Right ventricle myocardium superior (tissue), 1 donor: ENCODE data around the gene CRACR2B. TPM values are rescaled to one million over a fixed set of nuclear protein-coding genes. Genes with fewer than 3 reads are reported as not detected.

Experiments
- ATAC-seq: fragments of 200-7000 bp; cut with Tn5 transposase; one replicate; pipeline ENCODE4 v1.9.1; 2020; ENCODE audit warnings: mild to moderate bottlenecking; ENCODE audit not compliant: poor library complexity
- DNase-seq: peaks from one replicate; pipeline ENCODE4 v3.0.0-alpha.2; 2020
- intact Hi-C: fragments of 100-400 bp; cut with DNase I; formaldehyde crosslinking; loops from one replicate; pipeline ENCODE4 v1.11.2; 2022
- long read RNA-seq: library from polyadenylated mRNA; unstranded; transcript quantifications from one replicate; pipeline ENCODE4 v2.0.0, GENCODE V29; 2021
- total RNA-seq: library from RNA; stranded (reverse); fragmentation: NEBNext Ultra II Directional; extraction: Animal tissue kit (Norgen Biotek cat#: 25700); gene quantifications from one replicate; pipeline ENCODE4 v1.2.1, GENCODE V29; 2021
- donor health status: DM: no; HTN: yes; CAD: no; lungs with severe emphysema.

The CRACR2B gene
- 18.9 TPM for total RNA-seq
- long read RNA-seq, transcript CRACR2B-208 (2 exons, 2,440 nt) = major isoform, 5 of 96 reads
- long read RNA-seq, partial matches to known transcripts = 8 of 96 reads
- long read RNA-seq, other reads (novel, unspliced or antisense) = 78 of 96 reads

DNA sequence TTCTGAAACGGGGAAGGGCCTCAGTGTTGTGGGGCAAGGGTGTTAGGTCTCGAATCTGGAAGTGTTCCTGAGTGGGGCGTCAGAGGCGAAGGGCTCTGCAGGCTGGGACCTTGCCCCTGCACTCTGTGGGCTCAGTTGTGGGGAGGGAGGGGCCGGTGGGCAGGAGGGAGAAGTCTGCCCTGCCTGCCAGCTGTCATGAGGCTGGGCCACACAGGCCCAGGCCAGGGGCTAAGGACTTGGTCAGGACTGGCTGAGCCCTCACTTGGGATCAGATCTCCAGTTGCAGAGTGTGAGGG, at the start of gene CRACR2B:
Gene CRACR2B (plus strand): TSS at position 23 of the 296 bp plus-strand sequence. CDS start 689 bp downstream, outside the sequence.
- ATAC-seq = no peak
- intact Hi-C loops = no loop called here
- DNase-seq = no peak

DNA sequence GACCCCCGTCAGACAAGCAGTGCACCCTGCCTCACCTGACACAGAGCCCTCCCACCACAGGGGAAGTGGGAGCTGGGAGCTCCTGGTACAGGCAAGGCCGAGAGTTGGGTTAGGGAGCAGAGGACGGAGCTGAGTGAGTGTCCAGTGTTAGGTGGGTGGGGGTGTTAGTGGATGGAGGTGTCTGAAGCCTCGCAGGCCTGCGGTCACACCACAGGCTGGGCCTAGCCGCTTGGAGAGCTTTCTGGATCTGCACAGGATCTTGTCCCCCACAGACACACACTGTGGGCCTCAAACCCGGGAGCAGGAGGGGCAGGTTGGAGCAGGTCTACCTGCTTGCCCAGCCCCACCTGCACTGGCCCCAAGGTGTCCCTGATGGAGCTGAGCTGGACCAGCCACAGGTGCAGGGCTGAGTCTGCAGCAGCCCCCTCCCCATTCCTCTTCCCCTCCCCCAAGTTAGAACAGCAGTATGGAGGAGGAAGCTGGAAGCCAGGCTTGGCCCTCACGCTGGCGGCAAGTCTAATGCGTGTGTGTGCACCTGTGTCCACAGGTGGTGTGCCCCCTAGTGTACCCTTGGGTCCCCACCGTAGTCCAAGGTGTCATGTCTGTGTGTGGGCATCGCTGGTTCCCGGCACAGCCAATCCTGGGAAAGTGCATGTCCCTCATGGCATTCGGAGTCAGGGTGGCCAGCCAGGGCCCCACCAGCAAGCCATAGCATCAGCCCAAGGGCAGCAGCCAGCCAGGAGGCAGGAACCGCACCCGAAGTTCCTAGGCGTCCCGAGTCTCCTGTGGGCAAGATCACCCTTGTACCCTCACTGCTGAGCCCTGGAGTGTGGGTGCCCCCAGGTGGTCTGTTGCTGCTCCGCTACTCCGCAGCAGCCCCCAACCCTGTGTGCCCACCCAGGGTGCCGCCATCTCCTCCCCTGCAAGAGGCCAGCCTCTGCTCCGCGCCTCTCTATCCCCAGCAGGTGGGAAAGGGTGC, 48.5 kb upstream of the CRACR2B start:
- intact Hi-C loops = no loop called here
- DNase-seq = no peak
- ATAC-seq = no peak

DNA sequence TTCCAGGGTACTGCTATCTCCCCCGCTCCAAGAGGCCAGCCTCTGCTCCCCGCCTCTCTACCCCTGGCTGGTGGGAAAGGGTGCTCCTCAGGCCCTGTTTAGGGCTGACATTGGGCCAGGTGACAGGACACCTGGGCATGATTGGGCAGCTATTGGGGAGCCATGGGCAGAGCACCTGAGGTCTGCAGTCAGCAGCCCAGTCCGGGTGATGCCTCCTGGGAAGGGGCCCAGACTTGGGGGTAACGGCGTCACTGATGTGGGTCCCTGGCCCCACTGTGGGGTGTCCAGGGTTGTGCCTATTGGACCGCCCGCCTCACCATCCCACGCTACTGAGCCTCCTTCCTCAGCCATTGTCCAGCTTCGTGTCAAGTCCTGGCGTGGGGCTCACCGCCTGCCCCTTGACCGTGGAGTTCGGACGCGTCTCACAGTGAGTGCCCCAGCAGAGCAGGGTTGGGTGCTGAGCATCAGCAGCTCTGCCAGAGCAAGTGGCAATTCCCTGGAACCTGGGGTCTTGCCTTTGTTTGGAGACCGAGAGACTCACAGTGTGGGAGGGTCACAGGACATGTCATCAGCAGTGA, 47.7 kb upstream of the CRACR2B start:
- ATAC-seq = no peak
- intact Hi-C loops = no loop called here
- no peak for DNase-seq

DNA sequence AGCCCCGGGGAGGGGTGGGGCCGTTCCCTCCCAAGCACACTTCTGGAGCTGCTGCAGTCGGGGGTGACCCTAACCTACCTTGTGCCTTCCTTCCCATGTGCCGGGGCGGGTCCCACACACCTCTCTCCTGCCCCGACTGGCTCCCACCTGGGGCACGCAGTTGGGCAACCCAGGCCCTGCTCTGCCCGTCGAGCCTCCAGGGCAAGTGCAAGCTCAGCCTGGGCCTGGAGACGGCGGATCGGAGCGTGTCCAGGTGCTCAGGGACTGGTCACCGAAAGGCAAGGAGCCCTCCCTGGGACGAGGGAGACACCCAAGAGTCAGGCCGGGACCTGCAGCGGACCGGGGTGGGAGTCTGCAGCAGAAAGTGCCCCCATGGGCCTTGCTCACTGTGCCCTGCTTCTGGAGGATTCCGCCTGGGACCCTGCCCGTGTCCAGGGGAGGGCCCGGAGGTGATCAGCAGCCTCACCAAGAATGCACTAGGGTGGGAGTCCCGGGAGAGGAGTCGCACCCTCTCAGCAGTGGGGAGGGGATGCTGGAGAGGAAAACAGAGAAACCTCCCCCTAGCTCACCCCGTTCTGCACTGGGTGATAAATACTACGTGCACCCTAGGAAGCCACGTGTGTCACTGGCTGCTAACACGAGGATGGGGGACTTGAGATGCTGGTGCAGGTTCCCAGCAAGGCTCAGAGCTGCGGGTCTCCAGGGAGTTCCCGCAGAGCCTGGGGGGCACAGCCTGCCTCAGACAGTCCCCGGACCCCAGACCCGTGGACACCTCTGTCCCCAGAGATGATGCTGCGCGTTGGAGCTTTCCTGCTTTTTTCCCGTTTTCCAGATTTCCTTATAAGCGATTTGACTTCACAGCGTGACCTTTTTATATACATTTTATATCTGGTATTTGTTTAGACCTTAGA, 45.2 kb upstream of the CRACR2B start:
- ATAC-seq (no peak), DNase-seq (no peak)
- intact Hi-C loops = no loop called here

DNA sequence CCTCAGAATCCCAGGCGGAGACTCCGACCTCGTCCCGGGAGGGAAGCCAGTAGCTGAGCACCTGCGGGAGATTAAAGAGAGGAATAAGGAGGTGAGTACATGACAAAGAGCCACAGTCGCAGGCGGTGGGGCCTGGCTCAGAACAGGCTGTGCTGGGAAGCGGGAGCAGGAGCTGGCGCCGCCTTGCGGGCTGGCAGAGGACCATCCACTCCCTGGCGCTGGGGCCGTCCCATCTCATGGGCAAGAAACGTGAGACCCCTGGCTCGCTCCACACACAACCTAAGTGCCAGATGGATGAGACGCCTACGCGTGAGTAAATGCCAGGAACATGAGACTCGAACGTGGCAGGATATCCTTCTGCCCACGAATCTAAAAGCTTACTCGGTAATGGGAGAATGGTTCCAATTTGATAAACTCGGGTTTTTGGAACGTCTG, 44.1 kb upstream of the CRACR2B start:
- intact Hi-C loops = no loop called here
- peak; percentile 86 for ATAC-seq
- peak; percentile 83 for DNase-seq

DNA sequence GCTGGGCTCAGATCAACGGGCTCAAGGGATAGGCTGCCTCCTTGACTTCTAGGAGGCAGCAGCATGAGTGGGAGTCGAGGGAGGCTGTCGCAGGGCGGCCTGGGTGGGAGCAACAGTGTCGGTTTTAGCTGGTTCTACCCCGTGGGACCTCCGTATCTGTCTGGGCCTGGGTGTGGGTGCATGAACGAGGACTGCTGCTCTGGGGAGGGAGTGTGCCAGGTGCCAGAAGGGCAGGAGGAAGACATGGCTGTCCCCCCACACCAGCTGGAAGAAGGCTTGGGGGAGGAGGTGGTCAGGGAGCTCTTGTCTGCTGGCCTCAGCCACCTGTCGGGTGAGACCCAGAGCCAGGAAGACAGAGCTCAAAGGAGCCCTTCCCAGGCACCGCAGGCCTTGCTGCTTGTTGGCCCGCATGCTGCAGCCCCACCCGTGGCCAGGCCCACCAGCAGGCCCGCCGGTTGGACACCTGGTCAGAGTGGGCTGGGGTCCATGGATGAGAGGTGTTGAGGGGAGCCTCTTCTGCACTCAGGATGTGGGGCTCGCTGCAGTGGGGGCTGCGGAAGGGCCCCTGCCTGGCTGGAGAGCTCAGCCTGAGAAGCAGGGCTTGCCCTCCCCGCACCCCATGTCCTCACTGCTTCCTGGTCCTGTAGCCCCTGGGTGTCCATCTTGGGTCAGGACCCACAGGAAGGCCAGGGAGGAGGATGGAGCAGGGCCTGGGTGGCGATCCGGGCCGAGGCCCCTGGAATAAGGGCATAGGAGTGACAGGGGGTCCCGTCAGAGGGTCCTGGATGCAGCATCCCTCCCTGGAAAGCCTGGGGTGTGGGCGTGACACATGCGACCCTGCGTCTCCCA, 41.3 kb upstream of the CRACR2B start:
- intact Hi-C loops = no loop called here
- DNase-seq = no peak
- no peak for ATAC-seq

DNA sequence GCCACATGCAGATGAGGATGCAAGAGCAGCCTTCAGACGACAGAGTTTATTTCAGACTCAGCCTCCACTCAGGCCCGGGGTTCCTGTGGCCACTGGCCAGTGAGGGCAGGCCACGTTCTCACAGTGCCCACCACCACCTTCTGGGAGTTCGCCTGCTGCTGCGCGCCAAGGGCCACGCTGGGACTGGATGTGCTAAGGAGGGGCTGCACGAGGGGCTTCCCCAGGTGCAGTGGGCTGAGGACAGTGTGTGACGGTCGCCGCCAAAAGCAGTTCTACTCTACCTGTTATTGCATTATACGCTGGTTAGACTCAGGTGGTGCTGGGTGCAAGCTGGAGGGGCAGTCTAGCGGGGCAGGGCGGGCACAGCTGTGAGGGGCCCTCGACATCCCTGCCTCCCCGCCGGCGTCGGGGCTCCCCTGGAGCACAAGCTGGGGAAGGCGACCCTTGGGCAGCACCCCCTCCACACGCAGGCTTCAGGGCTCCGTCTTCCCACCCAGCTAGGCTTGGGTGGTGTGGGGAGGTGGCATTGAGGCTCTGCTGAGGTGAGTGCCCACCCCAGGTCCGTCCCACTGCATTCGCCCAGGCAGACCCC, 40.5 kb upstream of the CRACR2B start:
- intact Hi-C loops = no loop called here
- DNase-seq (no peak), ATAC-seq (no peak)

DNA sequence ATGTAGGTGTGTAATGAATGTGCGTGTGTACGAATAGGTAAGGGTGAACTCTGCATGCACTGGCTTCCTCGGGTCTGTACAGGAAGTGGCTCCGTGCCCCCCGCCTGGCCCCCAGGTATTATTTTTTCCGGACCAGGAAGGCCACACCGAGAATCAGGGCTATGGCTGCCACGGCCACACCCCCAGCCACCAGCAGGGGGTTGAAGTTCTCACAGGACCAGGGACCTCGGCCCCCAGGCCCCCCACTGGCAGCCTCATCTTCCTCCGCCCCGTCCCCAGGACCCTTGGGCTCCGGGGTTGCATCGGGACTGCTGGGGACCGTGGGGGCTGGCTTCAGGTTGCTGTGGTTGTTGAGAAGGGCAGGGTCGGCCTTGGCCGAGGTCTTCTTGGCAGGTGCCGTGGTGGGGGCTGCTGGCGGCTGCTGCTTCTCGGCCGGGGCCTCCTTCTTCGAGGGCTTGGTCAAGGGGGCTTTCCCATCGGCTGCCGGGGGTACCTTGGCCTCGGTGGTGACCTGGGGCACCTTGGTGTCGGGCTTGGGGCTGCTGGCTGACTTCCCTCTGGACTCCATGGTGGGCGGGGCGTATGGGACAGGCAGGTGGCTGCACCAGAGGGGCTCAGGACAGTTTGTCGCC, 39.6 kb upstream of the CRACR2B start:
- ATAC-seq (no peak), DNase-seq (no peak)
- intact Hi-C loops = no loop called here

DNA sequence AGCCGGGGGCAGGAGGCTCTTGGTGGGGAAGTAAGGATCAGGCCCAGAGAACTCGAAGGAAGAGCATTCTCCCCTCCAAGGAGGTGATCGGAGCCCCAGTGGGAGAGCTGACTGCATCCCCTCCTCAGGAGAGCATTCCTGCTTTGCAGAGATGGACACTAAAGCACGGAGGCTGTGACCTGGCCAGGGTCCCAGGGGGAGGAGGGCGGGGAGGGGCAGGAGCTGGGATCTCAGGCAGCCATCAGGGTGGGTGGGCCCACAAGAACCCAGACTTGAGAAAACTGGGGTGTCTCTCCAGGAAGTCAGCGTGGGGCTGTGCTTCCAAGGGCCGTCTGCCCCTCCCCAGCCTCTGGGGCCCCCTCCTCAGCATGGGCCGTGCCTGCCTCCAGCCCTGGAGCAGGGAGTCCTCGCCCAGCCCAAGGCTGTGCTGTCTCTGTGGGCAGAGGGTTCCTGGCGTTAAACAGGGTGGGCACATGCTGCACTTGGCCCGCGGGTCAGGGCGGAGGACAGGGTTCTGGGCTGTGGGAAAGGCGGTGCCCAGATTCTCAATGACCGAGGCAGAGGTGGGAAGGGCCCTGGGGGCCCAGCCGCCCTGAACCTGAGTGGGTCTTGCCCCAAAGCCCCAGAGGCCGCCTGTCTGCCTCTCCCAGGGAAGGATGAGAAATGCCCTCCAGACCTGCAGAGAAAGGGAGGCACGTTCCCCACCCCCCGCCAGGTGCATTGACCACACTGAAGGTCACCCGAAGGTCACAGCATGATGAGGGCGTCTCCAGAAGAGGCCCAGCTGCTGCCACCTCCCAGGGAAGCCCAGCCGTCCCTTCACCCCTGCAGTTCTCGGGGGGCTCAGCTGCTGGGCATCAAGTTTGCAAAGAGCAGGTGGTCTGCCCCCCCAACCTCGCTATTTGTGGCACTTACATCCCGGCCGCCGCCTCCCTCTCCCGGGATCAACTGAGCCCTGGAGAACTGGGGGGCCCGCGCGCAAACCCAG, 38.5 kb upstream of the CRACR2B start:
- ATAC-seq = no peak
- intact Hi-C loops = no loop called here
- DNase-seq = no peak

DNA sequence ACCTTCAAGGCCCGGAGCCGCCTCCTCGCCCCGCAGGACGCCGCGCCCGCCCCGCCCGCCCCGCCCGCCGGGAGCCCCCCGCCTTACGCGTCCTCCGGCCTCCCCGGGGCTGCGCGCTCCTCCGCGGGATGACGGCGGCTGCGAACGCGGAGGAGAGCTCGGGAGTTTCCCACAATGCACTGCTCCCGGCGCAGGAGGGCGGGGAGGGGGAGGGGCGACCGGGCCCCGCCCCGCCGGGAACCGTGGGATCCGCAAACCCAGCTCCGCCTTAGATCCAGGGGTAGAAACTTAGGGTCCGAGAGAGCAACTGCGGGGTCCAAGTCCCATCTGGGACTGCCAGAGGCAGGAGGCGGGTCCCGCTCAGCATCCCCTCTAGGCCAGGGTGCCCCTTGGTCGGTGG, 37.8 kb upstream of the CRACR2B start, which contains the start of gene CEND1:
Gene CEND1 (minus strand): TSS at position 148 of the 400 bp plus-strand sequence. CDS start 1,514 bp downstream, outside the sequence.
- peak; percentile 49 for ATAC-seq
- DNase-seq = no peak
- intact Hi-C loops = no loop called here

DNA sequence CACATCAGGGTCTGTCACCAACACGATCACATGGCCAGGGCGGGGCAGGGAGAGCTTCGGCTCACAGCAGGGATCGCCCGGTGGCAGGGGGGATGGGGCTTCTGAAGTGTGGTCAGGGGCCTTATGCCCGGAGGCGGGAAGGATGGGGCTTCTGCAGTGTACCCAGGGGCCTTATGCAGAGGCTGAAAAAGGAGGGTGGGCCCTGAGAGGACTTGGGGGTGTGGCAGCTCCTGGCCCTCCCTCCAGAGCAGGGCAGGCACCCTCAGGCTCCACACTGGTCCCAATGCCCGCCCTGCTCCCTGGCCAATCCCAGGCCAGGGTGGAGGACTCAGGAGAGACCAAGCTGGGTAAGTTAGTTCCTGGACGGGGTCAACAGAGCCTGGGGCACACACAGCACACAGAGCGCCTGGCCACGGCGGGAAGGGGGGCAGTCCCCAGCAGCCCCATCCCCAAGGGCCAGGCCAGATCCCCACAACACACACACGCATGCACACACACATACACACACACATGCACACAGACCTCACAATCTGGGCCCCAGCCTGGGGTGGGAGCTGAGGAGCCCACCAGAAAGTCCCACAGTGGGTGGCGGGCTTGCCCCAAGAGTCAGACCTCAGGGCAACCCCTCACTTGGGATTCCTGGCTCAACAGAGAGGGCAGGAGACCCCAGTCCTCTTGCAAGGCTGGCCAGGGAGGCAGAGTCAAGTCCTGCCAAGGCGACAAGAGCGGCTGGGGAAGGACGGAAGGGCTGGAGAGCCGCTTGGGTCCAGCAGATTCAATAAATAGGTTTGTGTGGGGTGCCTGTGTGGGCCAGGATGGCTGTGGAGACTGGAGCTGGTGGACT, 36.8 kb upstream of the CRACR2B start:
- intact Hi-C loops = no loop called here
- DNase-seq (no peak), ATAC-seq (no peak)

DNA sequence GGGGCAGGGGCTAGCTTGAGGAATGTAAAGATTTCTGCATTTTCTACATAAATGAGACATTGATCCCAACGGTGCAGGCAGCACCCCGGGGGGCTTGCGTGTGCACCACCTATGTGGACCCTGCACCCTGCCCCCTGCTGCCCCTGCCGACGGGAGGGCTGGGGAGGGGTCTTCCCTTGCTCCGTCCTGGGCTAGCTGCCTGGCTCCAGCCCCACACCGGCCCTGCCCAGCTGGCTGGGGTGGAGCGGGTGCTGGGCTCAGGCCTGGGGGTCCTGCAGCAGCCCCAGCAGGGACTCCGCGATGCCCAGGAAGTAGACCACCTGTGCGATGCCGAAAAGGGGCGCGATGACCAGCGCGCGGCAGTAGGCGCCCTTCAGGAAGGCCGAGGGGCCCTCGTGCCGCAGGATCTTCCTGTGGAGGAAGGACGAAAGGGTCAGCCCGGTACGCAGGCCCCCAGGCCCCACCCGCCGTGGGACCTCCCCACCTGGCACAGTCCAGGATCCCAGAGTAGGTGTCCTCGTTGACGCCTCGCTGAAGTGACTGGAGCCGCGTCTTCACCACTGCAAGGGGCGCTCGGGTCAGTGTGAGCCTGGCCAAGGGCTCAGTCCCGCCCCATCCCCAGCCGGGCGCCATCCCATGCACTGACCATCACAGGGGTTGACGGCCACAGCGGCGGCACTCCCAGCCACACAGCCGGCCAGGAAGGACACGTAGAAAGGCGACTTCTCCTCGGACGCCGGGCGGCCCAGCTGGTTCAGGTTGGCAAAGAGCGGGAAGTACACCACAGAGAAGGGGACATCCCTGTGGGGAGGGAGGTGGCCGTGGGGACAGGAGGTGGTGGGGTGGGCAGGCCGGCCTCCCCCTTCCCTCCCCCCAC, 35.8 kb upstream of the CRACR2B start:
- DNase-seq = no peak
- no peak for ATAC-seq
- intact Hi-C loops = no loop called here

DNA sequence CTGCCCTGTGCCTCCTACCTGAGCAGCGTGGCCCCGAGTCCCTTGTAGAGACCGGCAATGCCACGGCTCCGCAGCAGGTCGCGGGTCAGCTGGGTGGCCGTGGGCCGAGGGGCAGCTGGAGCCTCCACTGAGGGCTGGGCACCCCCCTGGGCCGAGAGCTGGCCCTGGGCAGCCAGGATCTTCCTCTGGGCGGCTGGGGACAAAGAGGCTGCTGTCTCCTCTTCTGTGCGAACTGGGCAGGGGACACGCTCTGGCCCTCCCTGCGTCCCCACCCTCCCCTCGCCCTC, 35.2 kb upstream of the CRACR2B start:
- ATAC-seq (no peak), DNase-seq (no peak)
- intact Hi-C loops = no loop called here

DNA sequence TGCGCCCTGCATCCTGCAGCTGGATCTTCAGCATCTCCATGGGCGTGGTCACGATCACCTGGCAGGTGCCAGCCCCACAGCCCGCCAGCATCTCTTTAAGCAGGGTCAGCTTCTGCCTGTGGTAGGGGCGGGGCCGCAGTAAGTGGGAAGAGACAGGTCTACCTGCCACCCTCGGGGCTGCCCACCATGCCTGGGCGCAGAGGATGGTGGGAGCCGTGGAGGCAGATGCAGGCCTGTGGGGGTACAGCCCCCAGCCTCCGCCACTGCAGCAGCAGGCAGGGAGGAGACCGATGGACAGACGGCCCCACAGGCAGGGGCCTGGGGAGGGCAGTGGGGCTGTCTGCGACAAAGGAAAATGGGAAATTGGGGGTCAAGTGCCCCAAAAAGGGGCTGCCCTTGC, 34.8 kb upstream of the CRACR2B start:
- DNase-seq (no peak), ATAC-seq (no peak)
- intact Hi-C loops = no loop called here

DNA sequence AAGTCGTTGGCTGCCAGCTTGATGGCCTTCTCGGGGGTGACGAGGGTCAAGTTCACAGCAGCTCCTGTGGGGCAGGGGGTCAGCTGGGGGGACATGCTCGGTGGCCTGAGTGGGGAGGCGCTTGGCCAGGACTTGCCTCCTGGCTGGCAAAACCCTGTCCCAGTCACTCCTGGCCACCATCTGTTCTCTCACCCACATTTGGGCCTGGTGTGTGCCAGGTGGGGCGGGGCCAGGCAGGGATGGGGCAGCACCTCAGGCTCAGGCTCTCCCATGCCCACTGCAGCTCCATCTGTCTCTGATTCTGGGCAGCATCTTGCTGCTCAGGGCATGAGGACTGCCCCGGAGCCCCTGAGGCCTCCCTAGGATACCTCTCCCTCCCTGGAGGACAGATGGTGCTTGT, 34.2 kb upstream of the CRACR2B start:
- intact Hi-C loops = no loop called here
- no peak for ATAC-seq

More for the DNA sequence above, 34.2 kb upstream of the CRACR2B start:
- no peak for DNase-seq
